DND-41 (cell line): ENCODE data around the gene STON2.

Experiments
- EZH2 ChIP-seq: IDR thresholded peaks from 3 replicates; pipeline ENCODE4 v1.6.1; 2012; ENCODE audit warnings: borderline replicate concordance, low read depth, mild to moderate bottlenecking, moderate library complexity, low read length, inconsistent platforms; ENCODE audit not compliant: severe bottlenecking
- TF ChIP-seq, protein P1 (sequence below): IDR thresholded peaks from 2 replicates; pipeline ENCODE4 v1.5.1; 2012; ENCODE audit warnings: borderline replicate concordance, low read length, moderate library complexity, mild to moderate bottlenecking; ENCODE audit not compliant: poor library complexity, severe bottlenecking; ENCODE audit errors: extremely low read depth

DNA sequence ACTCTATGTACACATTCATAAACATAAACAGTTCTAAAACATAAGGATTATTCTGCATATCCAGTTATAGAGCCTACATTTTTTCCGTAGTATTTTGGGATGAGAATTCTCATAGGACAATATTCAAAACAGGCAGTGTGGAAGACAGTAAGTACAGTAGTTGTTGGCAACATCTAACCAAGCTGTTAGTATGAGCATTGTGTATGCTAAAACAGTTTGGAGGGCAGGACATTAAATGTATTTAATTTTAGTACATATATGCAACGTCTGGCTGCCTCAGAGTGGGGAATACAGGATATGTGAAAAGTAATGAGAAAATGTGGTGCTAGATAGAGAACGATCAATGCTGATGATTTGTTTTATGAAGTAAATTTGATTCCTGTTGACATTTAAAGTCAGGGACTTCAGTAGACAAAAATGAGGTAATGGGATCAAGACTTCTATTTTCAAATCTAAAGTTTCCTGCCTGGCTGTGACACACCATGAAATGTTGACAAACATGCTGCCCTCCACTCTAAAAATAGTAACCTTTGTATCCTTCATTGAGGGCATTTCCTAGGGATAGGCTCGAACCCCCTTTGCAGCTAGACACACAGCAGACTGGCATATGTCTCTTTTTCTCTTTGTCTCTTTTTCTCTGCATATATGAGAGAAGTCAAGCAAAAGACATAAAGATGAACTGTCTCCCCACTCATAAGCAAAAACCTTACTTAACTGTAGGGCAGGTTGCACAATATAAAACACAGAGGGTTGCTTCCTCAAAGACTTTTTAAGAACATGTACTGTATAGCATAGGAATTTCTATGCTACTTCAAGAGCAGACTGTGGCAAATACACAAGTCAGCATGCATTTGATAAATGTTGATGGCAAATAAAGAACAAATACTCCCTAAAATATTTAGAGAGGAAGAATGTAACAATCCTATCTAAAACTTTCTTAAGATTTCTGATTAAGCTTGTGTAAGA is 103.9 kb downstream of the STON2 start:
- TF ChIP-seq, protein P1, sequence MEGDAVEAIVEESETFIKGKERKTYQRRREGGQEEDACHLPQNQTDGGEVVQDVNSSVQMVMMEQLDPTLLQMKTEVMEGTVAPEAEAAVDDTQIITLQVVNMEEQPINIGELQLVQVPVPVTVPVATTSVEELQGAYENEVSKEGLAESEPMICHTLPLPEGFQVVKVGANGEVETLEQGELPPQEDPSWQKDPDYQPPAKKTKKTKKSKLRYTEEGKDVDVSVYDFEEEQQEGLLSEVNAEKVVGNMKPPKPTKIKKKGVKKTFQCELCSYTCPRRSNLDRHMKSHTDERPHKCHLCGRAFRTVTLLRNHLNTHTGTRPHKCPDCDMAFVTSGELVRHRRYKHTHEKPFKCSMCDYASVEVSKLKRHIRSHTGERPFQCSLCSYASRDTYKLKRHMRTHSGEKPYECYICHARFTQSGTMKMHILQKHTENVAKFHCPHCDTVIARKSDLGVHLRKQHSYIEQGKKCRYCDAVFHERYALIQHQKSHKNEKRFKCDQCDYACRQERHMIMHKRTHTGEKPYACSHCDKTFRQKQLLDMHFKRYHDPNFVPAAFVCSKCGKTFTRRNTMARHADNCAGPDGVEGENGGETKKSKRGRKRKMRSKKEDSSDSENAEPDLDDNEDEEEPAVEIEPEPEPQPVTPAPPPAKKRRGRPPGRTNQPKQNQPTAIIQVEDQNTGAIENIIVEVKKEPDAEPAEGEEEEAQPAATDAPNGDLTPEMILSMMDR, result no peak
- TF ChIP-seq EZH2, result no peak
